ENCODE measurements around the gene CHCHD3. TPM values are rescaled to one million over a fixed set of nuclear protein-coding genes. Genes with fewer than 3 reads are reported as not detected.

CHCHD3 gene
- total and polyA plus RNA-seq, 3 experiments from 2014 or later: 59.1 to 87.6 (median 86.9) TPM

- H3K4me3 ChIP-seq (ENCODE audit: low read length): no peak overlapping the region
- no peaks in the 10 kb centered on the region for H3K9me3 ChIP-seq (ENCODE audit: low read length)
- ChIA-PET CTCF (no interaction called here), POLR2A (no interaction called here)
- H3K4me1 ChIP-seq (ENCODE audit: insufficient read depth, low read length): no peaks in the 10 kb centered on the region
- H3K27ac ChIP-seq (ENCODE audit: low read depth, low read length): no peak overlapping the region
- H3K27me3 ChIP-seq (ENCODE audit: insufficient read depth, low read length, poor library complexity, severe bottlenecking): no peaks in the 10 kb centered on the region
- Mint-ChIP-seq H3K27me3 (peaks cover 12 to 49% of the 10 kb centered on the region in 2 donors), H3K27ac (no peak overlapping the region), H3K4me3 (no peak overlapping the region), H3K4me1 (no peaks in the 10 kb centered on the region), H3K9me3 (peaks cover 0 to 2% (median 0%) of the 10 kb centered on the region in 5 donors), H3K36me3 (no peaks in the 10 kb centered on the region)
- H3K36me3 ChIP-seq (ENCODE audit: insufficient read depth, low read length): no peaks in the 10 kb centered on the region
- DNase-seq: no peak
Observed at GRCh38 chr7:133115596-133115995, 33.7 kb upstream of the CHCHD3 start.

GRCh38 chr7:133114519-133114918 is 32.6 kb upstream of the CHCHD3 start:
- no peak overlapping the region for H3K27ac Mint-ChIP-seq
- no peaks in the 10 kb centered on the region for H3K4me1 Mint-ChIP-seq
- H3K27me3 Mint-ChIP-seq: peaks cover 12 to 56% of the 10 kb centered on the region in 2 donors
- ChIA-PET POLR2A (no interaction called here), CTCF (no interaction called here)
- H3K9me3 ChIP-seq (ENCODE audit: low read length): no peaks in the 10 kb centered on the region
- peaks cover 0 to 4% (median 0%) of the 10 kb centered on the region in 5 donors for H3K9me3 Mint-ChIP-seq
- H3K4me1 ChIP-seq (ENCODE audit: insufficient read depth, low read length): no peaks in the 10 kb centered on the region
- no peak for DNase-seq
- no peaks in the 10 kb centered on the region for H3K36me3 Mint-ChIP-seq
- no peak overlapping the region for H3K4me3 Mint-ChIP-seq
- H3K27me3 ChIP-seq (ENCODE audit: insufficient read depth, low read length, poor library complexity, severe bottlenecking): no peaks in the 10 kb centered on the region
- no peak overlapping the region for H3K4me3 ChIP-seq (ENCODE audit: low read length)
- no peaks in the 10 kb centered on the region for H3K36me3 ChIP-seq (ENCODE audit: insufficient read depth, low read length)
- no peak overlapping the region for H3K27ac ChIP-seq (ENCODE audit: low read depth, low read length)

GRCh38 chr7:133112976-133113375 is 31.1 kb upstream of the CHCHD3 start:
- ChIA-PET CTCF (no interaction called here), POLR2A (no interaction called here)
- Mint-ChIP-seq H3K4me1 (no peaks in the 10 kb centered on the region), H3K36me3 (no peaks in the 10 kb centered on the region), H3K4me3 (no peak overlapping the region), H3K27ac (no peak overlapping the region), H3K9me3 (peaks cover 0 to 5% (median 0%) of the 10 kb centered on the region in 5 donors), H3K27me3 (peaks cover 16 to 62% of the 10 kb centered on the region in 2 donors)
- no peak for DNase-seq
- H3K36me3 ChIP-seq (ENCODE audit: insufficient read depth, low read length): no peaks in the 10 kb centered on the region
- no peak overlapping the region for H3K27ac ChIP-seq (ENCODE audit: low read depth, low read length)
- peaks cover 5% of the 10 kb centered on the region for H3K27me3 ChIP-seq (ENCODE audit: insufficient read depth, low read length, poor library complexity, severe bottlenecking)
- no peaks in the 10 kb centered on the region for H3K4me1 ChIP-seq (ENCODE audit: insufficient read depth, low read length)
- H3K9me3 ChIP-seq (ENCODE audit: low read length): no peaks in the 10 kb centered on the region
- no peak overlapping the region for H3K4me3 ChIP-seq (ENCODE audit: low read length)

GRCh38 chr7:133112335-133112734 is 30.4 kb upstream of the CHCHD3 start:
- POLR2A ChIA-PET: no interaction called here
- H3K4me1 Mint-ChIP-seq: no peaks in the 10 kb centered on the region
- H3K4me3 Mint-ChIP-seq: no peak overlapping the region

GRCh38 chr7:133110312-133110711 is 28.4 kb upstream of the CHCHD3 start:
- Histone ChIP-seq H3K9me3 (ENCODE audit: low read length) (no peaks in the 10 kb centered on the region), H3K27ac (ENCODE audit: low read depth, low read length) (no peak overlapping the region), H3K27me3 (ENCODE audit: insufficient read depth, low read length, poor library complexity, severe bottlenecking) (peaks cover 5% of the 10 kb centered on the region), H3K36me3 (ENCODE audit: insufficient read depth, low read length) (no peaks in the 10 kb centered on the region), H3K4me1 (ENCODE audit: insufficient read depth, low read length) (no peaks in the 10 kb centered on the region), H3K4me3 (ENCODE audit: low read length) (no peak overlapping the region)
- DNase-seq: no peak
- H3K27ac Mint-ChIP-seq: no peak overlapping the region
- ChIA-PET CTCF (no interaction called here), POLR2A (no interaction called here)
- H3K36me3 Mint-ChIP-seq: no peaks in the 10 kb centered on the region
- peaks cover 13 to 55% of the 10 kb centered on the region in 2 donors for H3K27me3 Mint-ChIP-seq
- no peak overlapping the region for H3K4me3 Mint-ChIP-seq
- no peaks in the 10 kb centered on the region for H3K4me1 Mint-ChIP-seq
- peaks cover 0 to 5% (median 0%) of the 10 kb centered on the region in 5 donors for H3K9me3 Mint-ChIP-seq

More at GRCh38 chr7:133112335-133112734, 30.4 kb upstream of the CHCHD3 start:
- Histone ChIP-seq H3K27me3 (ENCODE audit: insufficient read depth, low read length, poor library complexity, severe bottlenecking) (peaks cover 5% of the 10 kb centered on the region), H3K9me3 (ENCODE audit: low read length) (no peaks in the 10 kb centered on the region), H3K36me3 (ENCODE audit: insufficient read depth, low read length) (no peaks in the 10 kb centered on the region), H3K4me3 (ENCODE audit: low read length) (no peak overlapping the region), H3K4me1 (ENCODE audit: insufficient read depth, low read length) (no peaks in the 10 kb centered on the region), H3K27ac (ENCODE audit: low read depth, low read length) (no peak overlapping the region)
- DNase-seq: no peak
- Mint-ChIP-seq H3K9me3 (peaks cover 0 to 5% (median 0%) of the 10 kb centered on the region in 5 donors), H3K27ac (no peak overlapping the region), H3K27me3 (peaks cover 20 to 67% of the 10 kb centered on the region in 2 donors), H3K36me3 (no peaks in the 10 kb centered on the region)
- CTCF ChIA-PET: no interaction called here

- Histone ChIP-seq H3K36me3 (ENCODE audit: insufficient read depth, low read length) (no peaks in the 10 kb centered on the region), H3K4me1 (ENCODE audit: insufficient read depth, low read length) (no peaks in the 10 kb centered on the region), H3K4me3 (ENCODE audit: low read length) (no peak overlapping the region), H3K27ac (ENCODE audit: low read depth, low read length) (no peak overlapping the region), H3K9me3 (ENCODE audit: low read length) (no peaks in the 10 kb centered on the region), H3K27me3 (ENCODE audit: insufficient read depth, low read length, poor library complexity, severe bottlenecking) (peaks cover 5% of the 10 kb centered on the region)
- ChIA-PET CTCF (no interaction called here), POLR2A (no interaction called here)
- Mint-ChIP-seq H3K4me1 (no peaks in the 10 kb centered on the region), H3K27me3 (peaks cover 12 to 50% of the 10 kb centered on the region in 2 donors), H3K9me3 (peaks cover 0 to 5% (median 0%) of the 10 kb centered on the region in 5 donors), H3K36me3 (no peaks in the 10 kb centered on the region), H3K27ac (no peak overlapping the region), H3K4me3 (no peak overlapping the region)
- no peak for DNase-seq
Observed at GRCh38 chr7:133109816-133110215, 27.9 kb upstream of the CHCHD3 start.

- POLR2A ChIA-PET: no interaction called here
- H3K36me3 Mint-ChIP-seq: no peaks in the 10 kb centered on the region
Observed at GRCh38 chr7:133108023-133108422, 26.1 kb upstream of the CHCHD3 start.

GRCh38 chr7:133102276-133103060 is 20.6 kb upstream of the CHCHD3 start:
- Histone ChIP-seq H3K4me1 (ENCODE audit: insufficient read depth, low read length) (no peaks in the 10 kb centered on the region), H3K36me3 (ENCODE audit: insufficient read depth, low read length) (no peaks in the 10 kb centered on the region), H3K27ac (ENCODE audit: low read depth, low read length) (no peak overlapping the region), H3K27me3 (ENCODE audit: insufficient read depth, low read length, poor library complexity, severe bottlenecking) (peaks cover 9% of the 10 kb centered on the region), H3K4me3 (ENCODE audit: low read length) (no peak overlapping the region), H3K9me3 (ENCODE audit: low read length) (no peaks in the 10 kb centered on the region)
- DNase-seq: no peak
- Mint-ChIP-seq H3K36me3 (no peaks in the 10 kb centered on the region), H3K27me3 (peaks cover 8 to 17% of the 10 kb centered on the region in 2 donors), H3K4me3 (no peak overlapping the region), H3K4me1 (no peaks in the 10 kb centered on the region), H3K9me3 (no peaks in the 10 kb centered on the region), H3K27ac (no peak overlapping the region)
- ChIA-PET POLR2A (no interaction called here), CTCF (no interaction called here)

More at GRCh38 chr7:133108023-133108422, 26.1 kb upstream of the CHCHD3 start:
- no peak overlapping the region for H3K4me3 Mint-ChIP-seq
- H3K36me3 ChIP-seq (ENCODE audit: insufficient read depth, low read length): no peaks in the 10 kb centered on the region
- CTCF ChIA-PET: no interaction called here
- no peak overlapping the region for H3K27ac Mint-ChIP-seq
- peaks cover 7 to 34% of the 10 kb centered on the region in 2 donors for H3K27me3 Mint-ChIP-seq
- no peaks in the 10 kb centered on the region for H3K9me3 ChIP-seq (ENCODE audit: low read length)
- no peak for DNase-seq
- peaks cover 0 to 5% (median 0%) of the 10 kb centered on the region in 5 donors for H3K9me3 Mint-ChIP-seq
- H3K4me1 ChIP-seq (ENCODE audit: insufficient read depth, low read length): no peaks in the 10 kb centered on the region
- no peak overlapping the region for H3K27ac ChIP-seq (ENCODE audit: low read depth, low read length)
- H3K4me1 Mint-ChIP-seq: no peaks in the 10 kb centered on the region
- peaks cover 5% of the 10 kb centered on the region for H3K27me3 ChIP-seq (ENCODE audit: insufficient read depth, low read length, poor library complexity, severe bottlenecking)
- H3K4me3 ChIP-seq (ENCODE audit: low read length): no peak overlapping the region

Data from CD8-positive, alpha-beta memory T cell (primary cell).